OCI-LY7 (cell line): ENCODE results near the gene SLAMF1. TPM values are rescaled to one million over a fixed set of nuclear protein-coding genes. Genes with fewer than 3 reads are reported as not detected.

Experiments used
- BruUV-seq: library from RNA; stranded (reverse); fragments of 400-500 nt; replicated peaks from 2 replicates; lab custom pipeline; 2021; lab: Mats Ljungman, UMichigan
- CTCF ChIA-PET: fragments of 300-600 bp; sonication (Branson Sonifier 250); formaldehyde crosslinking; loops from one replicate; lab custom pipeline; 2022; ENCODE audit warnings: antibody characterized with exemption; ENCODE audit not compliant: unreplicated experiment; lab: Charles Lee
- POLR2A ChIA-PET: fragments of 300-600 bp; sonication (Branson Sonifier 250); formaldehyde crosslinking; loops from one replicate; lab custom pipeline; 2022; ENCODE audit warnings: antibody characterized with exemption; lab: Charles Lee
- DNase-seq: peaks from one replicate; pipeline ENCODE4 v3.0.0-alpha.2; 2015; ENCODE audit warnings: low spot score
- H2AFZ ChIP-seq: fragments of 200-600 bp; sonication (generic), shearing (Covaris generic); 2 replicates; pipeline ENCODE4 v1.6.1; 2014; ENCODE audit warnings: mild to moderate bottlenecking, antibody characterized with exemption, low read length, moderate library complexity
- H3K27ac ChIP-seq: fragments of 200-600 bp; sonication (generic); 2 replicates; pipeline ENCODE4 v1.5.1; 2014; ENCODE audit warnings: mixed run types, low read depth, mild to moderate bottlenecking, moderate library complexity, low read length, inconsistent platforms; ENCODE audit not compliant: poor library complexity, severe bottlenecking
- H3K36me3 ChIP-seq: fragments of 200-600 bp; sonication (generic); 2 replicates; pipeline ENCODE4 v1.6.1; 2014; ENCODE audit warnings: mild to moderate bottlenecking, antibody characterized with exemption, low read length, moderate library complexity, mixed read lengths; ENCODE audit not compliant: insufficient read depth
- H3K4me1 ChIP-seq: fragments of 200-600 bp; sonication (generic); 2 replicates; pipeline ENCODE4 v1.5.1; 2014; ENCODE audit warnings: mild to moderate bottlenecking, low read length; ENCODE audit not compliant: insufficient read depth, poor library complexity, severe bottlenecking
- H3K4me2 ChIP-seq: fragments of 200-600 bp; sonication (generic); 2 replicates; pipeline ENCODE4 v1.6.1; 2014; ENCODE audit warnings: mild to moderate bottlenecking, low read length
- H3K4me3 ChIP-seq: fragments of 200-600 bp; sonication (generic); 2 replicates; pipeline ENCODE4 v1.5.1; 2014; ENCODE audit warnings: mild to moderate bottlenecking, low read depth, low read length; ENCODE audit not compliant: poor library complexity, severe bottlenecking
- H3K79me2 ChIP-seq: fragments of 200-600 bp; sonication (generic); 2 replicates; pipeline ENCODE4 v1.6.1; 2016; ENCODE audit warnings: low read depth, mild to moderate bottlenecking, low read length, moderate library complexity, mixed read lengths; ENCODE audit not compliant: insufficient read depth
- H3K9me2 ChIP-seq: fragments of 200-600 bp; sonication (generic); 2 replicates; pipeline ENCODE4 v1.6.1; 2016; ENCODE audit warnings: mild to moderate bottlenecking, low read length, mixed read lengths; ENCODE audit not compliant: insufficient read depth
- H3K9me3 ChIP-seq: fragments of 200-600 bp; sonication (generic); 2 replicates; pipeline ENCODE4 v1.6.1; 2014; ENCODE audit warnings: mild to moderate bottlenecking, mixed run types, low read length, mixed read lengths
- H4K20me1 ChIP-seq: fragments of 200-600 bp; sonication (generic); 2 replicates; pipeline ENCODE4 v1.6.1; 2014; ENCODE audit warnings: mild to moderate bottlenecking, antibody characterized with exemption, low read length, moderate library complexity, mixed read lengths; ENCODE audit not compliant: insufficient read depth
- EZH2phosphoT487 ChIP-seq: fragments of 200-600 bp; sonication (generic); IDR thresholded peaks from 2 replicates; pipeline ENCODE4 v1.6.1; 2018; ENCODE audit warnings: low read depth, borderline replicate concordance, mild to moderate bottlenecking, mixed run types, antibody characterized with exemption, low read length, moderate library complexity, mixed read lengths
- intact Hi-C: fragments of 100-400 bp; cut with micrococcal nuclease; formaldehyde crosslinking; loops from one replicate; pipeline ENCODE4 v1.10.0; 2022; ENCODE audit not compliant: unreplicated experiment
- total RNA-seq, 2 experiments: library from RNA; depleted of rRNA in 1 of 2; stranded (reverse); fragments of >200 nt in 1 of 2; shearing (Covaris generic) in 1 of 2; gene quantifications; 2 replicates each; pipeline ENCODE4 v1.2.3, GENCODE V29; 2014 to 2022
- TF ChIP-seq, protein P1 (sequence below): fragments of 200-600 bp; sonication (generic); conservative IDR thresholded peaks from 2 replicates; pipeline ENCODE4 v1.5.1; 2014; ENCODE audit warnings: mild to moderate bottlenecking, antibody characterized with exemption, low read length, moderate library complexity, mixed read lengths

The SLAMF1 gene
- total RNA-seq, 2 experiments from 2014 or later, result 0.32 to 0.72 TPM

DNA sequence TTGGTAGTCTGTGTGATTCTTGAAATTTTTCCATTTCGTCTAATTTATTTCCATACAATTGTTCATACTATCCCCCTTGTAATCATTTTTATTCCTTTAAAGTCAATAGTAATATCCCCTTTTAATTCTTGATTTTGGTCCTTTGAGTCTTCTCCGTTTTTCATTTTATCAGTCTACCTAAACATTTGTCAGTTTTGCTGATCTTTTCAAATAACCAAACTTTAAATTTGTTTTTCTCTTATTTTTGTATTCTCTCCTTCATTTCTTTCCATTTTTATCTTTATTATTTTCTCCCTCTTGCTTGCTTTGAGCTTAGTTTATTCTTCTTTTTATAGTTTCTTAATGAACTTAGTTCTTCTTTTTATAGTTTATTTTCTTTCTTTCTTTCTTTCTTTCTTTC lies 21.1 kb upstream of the SLAMF1 start:
- BruUV-seq, result no TSS peak
- intact Hi-C loops, result no loop called here
- no peak for DNase-seq
- ChIA-PET CTCF (no interaction called here), POLR2A (interaction anchor here (1.0 to 1.6 kb wide), 3 partner anchors 10 to 35 kb away, joined by 3 to 4 read pairs (median 4); no protein-coding TSS in a partner anchor)
- no peaks in the 10 kb centered on the region for H3K9me2 ChIP-seq
- H4K20me1 ChIP-seq, result no peaks in the 10 kb centered on the region
- H3K9me3 ChIP-seq, result peaks cover 21% of the 10 kb centered on the region
- no peak overlapping the region for H2AFZ ChIP-seq
- H3K4me3 ChIP-seq, result no peak overlapping the region
- H3K4me2 ChIP-seq, result no peak overlapping the region
- no peaks in the 10 kb centered on the region for H3K79me2 ChIP-seq
- H3K4me1 ChIP-seq, result peaks cover 66% of the 10 kb centered on the region
- no peak for TF ChIP-seq EZH2phosphoT487
- TF ChIP-seq, protein P1, sequence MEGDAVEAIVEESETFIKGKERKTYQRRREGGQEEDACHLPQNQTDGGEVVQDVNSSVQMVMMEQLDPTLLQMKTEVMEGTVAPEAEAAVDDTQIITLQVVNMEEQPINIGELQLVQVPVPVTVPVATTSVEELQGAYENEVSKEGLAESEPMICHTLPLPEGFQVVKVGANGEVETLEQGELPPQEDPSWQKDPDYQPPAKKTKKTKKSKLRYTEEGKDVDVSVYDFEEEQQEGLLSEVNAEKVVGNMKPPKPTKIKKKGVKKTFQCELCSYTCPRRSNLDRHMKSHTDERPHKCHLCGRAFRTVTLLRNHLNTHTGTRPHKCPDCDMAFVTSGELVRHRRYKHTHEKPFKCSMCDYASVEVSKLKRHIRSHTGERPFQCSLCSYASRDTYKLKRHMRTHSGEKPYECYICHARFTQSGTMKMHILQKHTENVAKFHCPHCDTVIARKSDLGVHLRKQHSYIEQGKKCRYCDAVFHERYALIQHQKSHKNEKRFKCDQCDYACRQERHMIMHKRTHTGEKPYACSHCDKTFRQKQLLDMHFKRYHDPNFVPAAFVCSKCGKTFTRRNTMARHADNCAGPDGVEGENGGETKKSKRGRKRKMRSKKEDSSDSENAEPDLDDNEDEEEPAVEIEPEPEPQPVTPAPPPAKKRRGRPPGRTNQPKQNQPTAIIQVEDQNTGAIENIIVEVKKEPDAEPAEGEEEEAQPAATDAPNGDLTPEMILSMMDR, result no peak
- H3K27ac ChIP-seq, result no peak overlapping the region
- peaks cover 18% of the 10 kb centered on the region for H3K36me3 ChIP-seq

DNA sequence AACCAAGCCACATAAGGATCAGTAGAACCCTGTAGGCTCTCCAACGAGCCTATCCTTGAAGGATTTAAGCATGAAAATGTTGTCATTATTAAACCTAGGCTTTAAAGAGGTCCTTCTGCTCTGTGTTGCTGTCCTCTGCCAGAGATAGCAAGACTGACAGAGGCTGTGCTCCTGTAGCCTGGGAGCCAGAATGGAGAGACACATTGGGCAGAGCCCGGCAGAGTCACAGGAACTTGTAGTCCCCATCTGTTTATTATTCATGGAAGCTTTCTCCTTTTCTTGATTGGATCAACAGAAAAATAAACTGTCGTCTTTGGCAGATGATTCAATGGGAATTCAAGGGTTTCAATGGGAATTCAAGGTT lies 19.2 kb upstream of the SLAMF1 start:
- peak overlapping the region; percentile 53; the same call in 1 of the 2 replicates for H2AFZ ChIP-seq
- ChIA-PET POLR2A (interaction anchor here (0.9 to 2.4 kb wide), 3 partner anchors 9 to 21 kb away, joined by 3 to 10 read pairs (median 6); no protein-coding TSS in a partner anchor), CTCF (interaction anchor here (1.1 kb wide), 1 partner anchor 9 kb away, joined by 3 read pairs; no protein-coding TSS in a partner anchor)
- H3K27ac ChIP-seq, result peak overlapping the region; percentile 33
- no peak overlapping the region for H3K4me3 ChIP-seq
- no peaks in the 10 kb centered on the region for H3K9me2 ChIP-seq
- TF ChIP-seq EZH2phosphoT487, result no peak
- TF ChIP-seq, protein P1, result no peak
- peak overlapping the region; percentile 59 for H3K4me2 ChIP-seq
- DNase-seq, result no peak
- peaks cover 18% of the 10 kb centered on the region for H3K36me3 ChIP-seq
- peaks cover 51% of the 10 kb centered on the region for H3K4me1 ChIP-seq
- intact Hi-C loops, result no loop called here
- no peaks in the 10 kb centered on the region for H3K79me2 ChIP-seq
- peaks cover 21% of the 10 kb centered on the region for H3K9me3 ChIP-seq
- BruUV-seq, result no TSS peak
- H4K20me1 ChIP-seq, result no peaks in the 10 kb centered on the region
